Heart right ventricle (tissue), 16 donors: ENCODE results near the gene NPAS3. TPM values are rescaled to one million over a fixed set of nuclear protein-coding genes. Genes with fewer than 3 reads are reported as not detected.

Experiments used
- ATAC-seq, 8 donors: fragments of 200-7000 bp; cut with Tn5 transposase; one replicate each; pipeline ENCODE4 v1.9.1; 2020; ENCODE audit warnings: mild to moderate bottlenecking in 8 of 8, moderate library complexity in 8 of 8, moderate number of reproducible peaks in 1 of 8
- DNase-seq, 2 donors: peaks; one replicate each; pipeline ENCODE4 v3.0.0-alpha.2; 2020
- H3K27ac ChIP-seq, 10 donors: fragments of 200-600 bp; sonication (generic) in 2 of 10; one replicate each; pipeline versions ENCODE4 v1.5.0 to v1.8.0; 2020 to 2022; ENCODE audit warnings: mild to moderate bottlenecking in 3 of 10
- H3K27me3 ChIP-seq, 7 donors: fragments of 200-600 bp; one replicate each; pipeline ENCODE4 v1.8.0; 2021 to 2022; ENCODE audit warnings: mild to moderate bottlenecking in 2 of 7
- H3K36me3 ChIP-seq, 9 donors: fragments of 200-600 bp; sonication (generic) in 1 of 9; one replicate each; pipeline versions ENCODE4 v1.5.0 to v1.8.0; 2020 to 2022; ENCODE audit warnings: mild to moderate bottlenecking in 2 of 9
- H3K4me1 ChIP-seq, 9 donors: fragments of 200-600 bp; sonication (generic) in 1 of 9; one replicate each; pipeline versions ENCODE4 v1.5.0 to v1.8.0; 2020 to 2022; ENCODE audit warnings: mild to moderate bottlenecking in 4 of 9
- H3K4me3 ChIP-seq, 10 donors: fragments of 200-600 bp; sonication (generic) in 2 of 10; one replicate each; pipeline versions ENCODE4 v1.5.0 to v1.8.0; 2020 to 2022; ENCODE audit warnings: mild to moderate bottlenecking in 7 of 10, moderate library complexity in 2 of 10
- H3K9me3 ChIP-seq, 11 donors: fragments of 200-600 bp in 10 of 11; sonication (generic) in 2 of 11; one replicate each; pipeline versions ENCODE4 v1.5.0 to v1.8.0; 2013 to 2022; ENCODE audit warnings: mild to moderate bottlenecking in 2 of 11, control low read depth in 1 of 11, moderate library complexity in 1 of 11
- WGBS, 2 donors: extraction: QIAGEN DNeasy Blood & Tissue Kit; methylation state at CpG; one replicate each; pipeline ENCODE4 v1.1.7; 2013; ENCODE audit warnings: inconsistent platforms in 1 of 2; 5-methylcytosine and 5-hydroxymethylcytosine counted together
- intact Hi-C, 10 donors: fragments of 100-400 bp; cut with DNase I; formaldehyde crosslinking; loops; one replicate each; pipeline versions ENCODE4 v1.11.1 to v1.14.2; 2022
- polyA plus RNA-seq, 2 donors: library from polyadenylated mRNA; stranded (reverse); fragments of 200-250 nt; gene quantifications; one replicate each; pipeline ENCODE4 v1.2.3, GENCODE V29; 2013
- total RNA-seq, 10 donors: library from RNA; stranded (reverse); fragmentation: NEBNext Ultra II Directional in 3 of 10; extraction: Animal tissue kit (Norgen Biotek cat#: 25700) in 3 of 10; gene quantifications; one replicate each; pipeline versions ENCODE4 v1.2.1 to v1.2.4, GENCODE V29; 2021 to 2023
- TF ChIP-seq, protein P1 (sequence below), 9 donors: fragments of 200-600 bp; sonication (generic) in 2 of 9; IDR thresholded peaks; one replicate each; pipeline versions ENCODE4 v1.5.0 to v1.8.0; 2021 to 2022; ENCODE audit warnings: antibody characterized with exemption in 9 of 9, mild to moderate bottlenecking in 5 of 9, moderate library complexity in 1 of 9
- donor health status: Arrhythmogenic right ventricular cardiomyopathy.
- donor health status: ischemic (EF 13 %, LVEDD 7.1; RV severe dilation, severe dysfunction).
- donor health status: healthy with polysubstance abuse.
- donor health status: DM: no; HTN: yes; CAD: no.
- donor health status: DM: no; HTN: no; CAD: no.
- donor health status: ischemic (EF 25% LVEDD 6.9; RV normal size, moderate dysfunction).
- donor health status: ischemic (EF 25% LVEDD 5.7; RV mildly dilated, moderate dysfunction).
- donor health status: healthy.
- donor health status: DM: yes; HTN: yes; CAD: no.
- donor health status: Ischemic cardiomyopathy.
- donor health status: ischemic (EF 35%, LVEDD 5.7; RV mildly dilated, moderate dysfunction).
- donor health status: nonischemic (EF 11% LVEDD 7.7; RV severe dilation, severe dysfunction).
- donor health status: DM: yes; HTN: yes; CAD: no.
- donor health status: PGD.
- donor health status: ischemic (EF 29% LVEDD 5.4; RV normal size, mild dysfunction).
- donor health status: nonischemic (EF 23%, LVEDD 6.1; RV moderate dilation, normal function).

Gene NPAS3
- total and polyA plus RNA-seq, 12 donors, result 0.12 to 2.8 (median 0.99) TPM

DNA sequence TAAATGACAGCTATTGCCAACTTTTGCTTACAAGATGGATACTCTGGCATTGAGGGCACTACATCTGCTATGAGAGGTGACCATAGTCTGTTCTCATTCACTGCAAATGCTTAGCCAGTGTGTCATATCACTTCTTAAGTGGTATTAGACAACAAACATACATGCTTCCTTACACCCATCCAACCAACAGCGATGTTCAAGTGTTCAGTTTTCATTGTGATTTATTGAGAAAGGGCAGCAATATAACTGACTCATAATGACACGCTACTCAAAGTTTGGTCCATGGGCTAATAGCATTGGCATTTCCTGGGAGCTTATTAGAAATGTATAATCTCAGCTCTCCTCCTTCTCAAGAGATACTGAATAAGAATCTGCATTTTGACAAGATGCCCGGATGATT is 181.7 kb downstream of the NPAS3 start:
- Histone ChIP-seq H3K9me3 (no peaks in the 10 kb centered on the region), H3K27ac (no peak overlapping the region), H3K4me3 (no peak overlapping the region), H3K4me1 (no peaks in the 10 kb centered on the region), H3K27me3 (no peaks in the 10 kb centered on the region), H3K36me3 (no peaks in the 10 kb centered on the region)
- no peak for DNase-seq
- ATAC-seq, result no peak
- WGBS, 2 donors, result 66 to 77% methylated on average over 3 of the region's 3 CpGs
- intact Hi-C loops, result no loop called here
- TF ChIP-seq, protein P1, sequence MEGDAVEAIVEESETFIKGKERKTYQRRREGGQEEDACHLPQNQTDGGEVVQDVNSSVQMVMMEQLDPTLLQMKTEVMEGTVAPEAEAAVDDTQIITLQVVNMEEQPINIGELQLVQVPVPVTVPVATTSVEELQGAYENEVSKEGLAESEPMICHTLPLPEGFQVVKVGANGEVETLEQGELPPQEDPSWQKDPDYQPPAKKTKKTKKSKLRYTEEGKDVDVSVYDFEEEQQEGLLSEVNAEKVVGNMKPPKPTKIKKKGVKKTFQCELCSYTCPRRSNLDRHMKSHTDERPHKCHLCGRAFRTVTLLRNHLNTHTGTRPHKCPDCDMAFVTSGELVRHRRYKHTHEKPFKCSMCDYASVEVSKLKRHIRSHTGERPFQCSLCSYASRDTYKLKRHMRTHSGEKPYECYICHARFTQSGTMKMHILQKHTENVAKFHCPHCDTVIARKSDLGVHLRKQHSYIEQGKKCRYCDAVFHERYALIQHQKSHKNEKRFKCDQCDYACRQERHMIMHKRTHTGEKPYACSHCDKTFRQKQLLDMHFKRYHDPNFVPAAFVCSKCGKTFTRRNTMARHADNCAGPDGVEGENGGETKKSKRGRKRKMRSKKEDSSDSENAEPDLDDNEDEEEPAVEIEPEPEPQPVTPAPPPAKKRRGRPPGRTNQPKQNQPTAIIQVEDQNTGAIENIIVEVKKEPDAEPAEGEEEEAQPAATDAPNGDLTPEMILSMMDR (IDR thresholded peaks at IDR 0.05), result no peak

DNA sequence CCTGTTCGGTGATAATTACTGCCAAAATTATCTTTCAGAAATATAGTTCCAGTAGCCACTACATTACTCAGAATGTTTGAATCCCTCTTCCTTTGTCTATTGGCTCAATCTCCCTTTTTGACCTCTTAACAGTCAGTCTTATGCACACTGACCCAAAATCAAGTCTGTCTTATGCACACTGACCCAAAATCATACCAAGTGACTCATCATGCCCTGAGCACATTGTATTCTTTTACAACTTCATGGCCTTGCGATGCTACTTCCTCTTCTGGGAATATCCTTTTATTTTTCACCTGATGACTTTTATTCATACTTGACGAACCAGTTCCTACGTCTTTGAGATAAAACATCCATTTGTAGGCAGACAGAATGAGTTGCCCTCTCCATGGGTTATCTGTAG is 182.3 kb downstream of the NPAS3 start:
- WGBS, 2 donors, result 74 to 84% methylated on average over 4 of the region's 4 CpGs

DNA sequence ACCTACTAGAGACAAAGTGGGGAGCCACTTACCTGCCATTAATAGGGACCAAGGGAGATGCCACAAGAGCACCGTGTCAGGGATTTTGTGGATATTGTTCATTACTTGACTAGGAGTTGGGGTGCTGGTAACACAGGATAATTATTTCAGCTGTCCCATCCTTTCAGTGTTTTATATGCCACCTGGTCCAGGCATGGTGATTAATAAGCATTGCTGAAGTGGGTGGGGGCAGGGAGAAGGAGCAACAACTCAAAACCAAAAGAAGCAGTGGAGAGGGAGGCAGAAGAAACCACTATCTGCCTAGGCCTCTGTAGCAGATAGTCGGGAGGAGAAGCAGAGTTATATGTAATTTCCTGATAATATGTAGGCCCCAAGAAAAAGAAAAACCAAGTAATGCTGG is 184.6 kb downstream of the NPAS3 start:
- Histone ChIP-seq H3K27me3 (no peaks in the 10 kb centered on the region), H3K4me1 (no peaks in the 10 kb centered on the region), H3K27ac (no peak overlapping the region), H3K9me3 (no peaks in the 10 kb centered on the region), H3K36me3 (no peaks in the 10 kb centered on the region), H3K4me3 (no peak overlapping the region)
- no peak for DNase-seq
- no peak for ATAC-seq
- TF ChIP-seq, protein P1 (IDR thresholded peaks at IDR 0.05), result no peak
- 66 to 89% methylated on average over 2 of the region's 2 CpGs for WGBS, 2 donors
- intact Hi-C loops, result no loop called here

More for the DNA sequence above, 182.3 kb downstream of the NPAS3 start:
- H3K27me3 ChIP-seq, result no peaks in the 10 kb centered on the region
- intact Hi-C loops, result no loop called here
- no peaks in the 10 kb centered on the region for H3K4me1 ChIP-seq
- ATAC-seq (no peak), DNase-seq (no peak)
- no peak overlapping the region for H3K4me3 ChIP-seq
- H3K9me3 ChIP-seq, result no peaks in the 10 kb centered on the region
- H3K36me3 ChIP-seq, result no peaks in the 10 kb centered on the region
- no peak overlapping the region for H3K27ac ChIP-seq
- TF ChIP-seq, protein P1 (IDR thresholded peaks at IDR 0.05), result no peak

DNA sequence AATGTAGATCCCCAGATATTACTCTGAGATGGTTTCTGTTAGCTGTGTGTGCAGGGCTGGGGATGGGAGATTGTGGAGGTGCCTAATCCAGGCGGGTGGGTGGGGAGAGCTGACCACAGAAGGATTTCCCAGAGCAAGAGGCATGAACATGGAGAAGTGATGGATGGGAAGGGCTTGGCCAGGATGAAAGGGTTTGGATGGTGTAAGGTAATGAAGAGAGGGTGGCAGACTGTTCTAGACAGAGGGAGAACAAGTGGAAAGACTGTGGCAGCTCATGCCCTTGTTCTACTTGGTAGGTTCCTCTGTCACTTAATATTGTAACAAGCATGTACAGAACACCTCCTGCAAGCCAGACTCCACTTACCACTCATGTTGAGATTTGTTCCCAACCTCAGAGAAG is 187.8 kb downstream of the NPAS3 start:
- Histone ChIP-seq H3K27me3 (no peaks in the 10 kb centered on the region), H3K27ac (no peak overlapping the region), H3K9me3 (no peaks in the 10 kb centered on the region), H3K36me3 (no peaks in the 10 kb centered on the region), H3K4me1 (no peaks in the 10 kb centered on the region), H3K4me3 (no peak overlapping the region)
- DNase-seq (no peak), ATAC-seq (no peak)
- intact Hi-C loops, result no loop called here
- TF ChIP-seq, protein P1 (IDR thresholded peaks at IDR 0.05), result no peak
- 93 to 94% methylated on average over 1 of the region's 1 CpG for WGBS, 2 donors

DNA sequence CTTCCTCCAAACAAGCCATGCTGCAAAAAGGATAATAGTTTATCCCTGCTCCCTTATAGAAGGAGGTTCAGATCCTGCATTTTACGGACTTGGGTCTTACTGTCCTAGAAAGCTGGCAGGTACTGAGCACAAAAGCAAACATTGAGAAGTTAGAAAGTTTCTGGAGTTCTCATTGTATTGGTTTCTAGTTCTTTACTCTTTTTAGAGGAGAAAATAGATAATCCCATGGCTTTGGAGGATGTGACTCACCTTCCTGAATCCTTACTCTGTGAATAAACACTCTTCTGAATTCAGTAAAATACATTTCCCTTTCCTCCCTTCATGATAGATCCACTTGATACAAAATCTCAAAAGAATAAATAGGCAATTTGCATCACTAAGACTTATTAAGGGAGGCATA is 188.9 kb downstream of the NPAS3 start:
- no peak overlapping the region for H3K4me3 ChIP-seq
- TF ChIP-seq, protein P1 (IDR thresholded peaks at IDR 0.05), result no peak
- intact Hi-C loops, result no loop called here
- 60 to 72% methylated on average over 1 of the region's 1 CpG for WGBS, 2 donors
- H3K27me3 ChIP-seq, result no peaks in the 10 kb centered on the region
- no peaks in the 10 kb centered on the region for H3K9me3 ChIP-seq
- no peaks in the 10 kb centered on the region for H3K4me1 ChIP-seq
- H3K27ac ChIP-seq, result no peak overlapping the region
- no peak for DNase-seq
- no peaks in the 10 kb centered on the region for H3K36me3 ChIP-seq
- no peak for ATAC-seq
